Measurements from ENCODE around the gene SPAG6. TPM values are rescaled to one million over a fixed set of nuclear protein-coding genes. Genes with fewer than 3 reads are reported as not detected.

SPAG6 gene
- total RNA-seq (2022) (not detected in 2 replicates), Bru-seq, nascent RNA (percentile 4 among the genes with signal in this experiment), BruChase-seq, experiment 1, labeled RNA remaining after a 6-hour chase (percentile 24 among the genes with signal in this experiment), BruChase-seq, experiment 2, labeled RNA remaining after a 2-hour chase (percentile 11 among the genes with signal in this experiment)
- long read RNA-seq, partial matches to known transcripts, result 0 of 1 reads
- long read RNA-seq, other reads (novel, unspliced or antisense), result 1 of 1 reads

DNA sequence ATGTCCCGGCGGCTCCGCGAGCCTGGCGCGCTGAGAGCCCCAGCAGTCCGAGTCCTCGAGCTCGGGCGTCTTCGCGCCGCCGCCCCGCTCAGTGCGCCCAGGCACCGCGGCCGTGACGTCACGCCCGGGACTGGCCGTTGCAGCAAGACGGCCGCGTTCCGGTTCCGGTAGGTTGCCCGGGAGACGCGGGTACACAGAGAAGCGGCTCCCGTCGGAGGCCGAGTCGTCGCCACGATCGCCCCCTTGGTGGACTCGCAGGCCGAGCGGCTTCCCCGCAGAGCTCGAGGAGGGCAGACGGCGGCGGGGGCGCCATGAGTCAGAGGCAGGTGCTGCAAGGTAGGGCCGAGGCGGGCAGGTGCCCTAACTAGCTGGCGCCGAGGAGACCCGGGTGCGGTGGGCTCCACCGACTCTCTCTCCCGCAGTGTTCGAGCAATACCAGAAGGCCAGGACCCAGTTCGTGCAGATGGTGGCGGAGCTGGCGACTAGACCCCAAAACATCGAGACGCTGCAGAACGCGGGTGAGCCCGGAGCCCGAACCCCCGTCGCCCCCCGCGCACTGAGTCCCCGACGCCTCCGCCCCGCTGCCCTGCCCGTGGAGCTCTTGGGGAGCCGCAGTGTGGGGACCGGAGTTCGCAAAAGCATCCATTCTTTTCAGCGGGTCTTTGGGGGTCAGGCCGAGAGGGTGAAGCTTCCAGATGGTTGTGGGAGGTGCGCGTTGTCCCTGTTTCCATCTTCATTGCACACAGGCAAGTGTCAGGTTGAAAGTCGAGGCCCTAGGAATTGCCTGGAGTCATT is at the start of gene SPAG6:
SPAG6 (plus strand) TSS at position 196 of the 795 bp plus-strand sequence; CDS start at position 312, 116 bp downstream.
- intact Hi-C loops (cut with micrococcal nuclease; ENCODE audit: unreplicated experiment), result no loop called here
- CTCF ChIA-PET, result no interaction called here
- no TSS peak for BruUV-seq (replicated peaks)
- Mint-ChIP-seq H3K36me3 (ENCODE audit: insufficient read depth, unreplicated experiment) (peaks cover 7% of the 10 kb centered on the region), H3K4me3 (ENCODE audit: low read depth, unreplicated experiment) (no peak within 1 kb of the TSS), H3K27me3 (ENCODE audit: unreplicated experiment) (peaks cover 59% of the 10 kb centered on the region), H3K9me3 (ENCODE audit: low read depth, unreplicated experiment) (no peaks in the 10 kb centered on the region), H3K4me1 (ENCODE audit: low read depth, unreplicated experiment) (no peaks in the 10 kb centered on the region), H3K27ac (ENCODE audit: unreplicated experiment) (no peak within 1 kb of the TSS)
- no peak for DNase-seq
- TF ChIP-seq, protein P1, sequence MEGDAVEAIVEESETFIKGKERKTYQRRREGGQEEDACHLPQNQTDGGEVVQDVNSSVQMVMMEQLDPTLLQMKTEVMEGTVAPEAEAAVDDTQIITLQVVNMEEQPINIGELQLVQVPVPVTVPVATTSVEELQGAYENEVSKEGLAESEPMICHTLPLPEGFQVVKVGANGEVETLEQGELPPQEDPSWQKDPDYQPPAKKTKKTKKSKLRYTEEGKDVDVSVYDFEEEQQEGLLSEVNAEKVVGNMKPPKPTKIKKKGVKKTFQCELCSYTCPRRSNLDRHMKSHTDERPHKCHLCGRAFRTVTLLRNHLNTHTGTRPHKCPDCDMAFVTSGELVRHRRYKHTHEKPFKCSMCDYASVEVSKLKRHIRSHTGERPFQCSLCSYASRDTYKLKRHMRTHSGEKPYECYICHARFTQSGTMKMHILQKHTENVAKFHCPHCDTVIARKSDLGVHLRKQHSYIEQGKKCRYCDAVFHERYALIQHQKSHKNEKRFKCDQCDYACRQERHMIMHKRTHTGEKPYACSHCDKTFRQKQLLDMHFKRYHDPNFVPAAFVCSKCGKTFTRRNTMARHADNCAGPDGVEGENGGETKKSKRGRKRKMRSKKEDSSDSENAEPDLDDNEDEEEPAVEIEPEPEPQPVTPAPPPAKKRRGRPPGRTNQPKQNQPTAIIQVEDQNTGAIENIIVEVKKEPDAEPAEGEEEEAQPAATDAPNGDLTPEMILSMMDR (IDR thresholded peaks at IDR 0.05; ENCODE audit: unreplicated experiment), result no peak

DNA sequence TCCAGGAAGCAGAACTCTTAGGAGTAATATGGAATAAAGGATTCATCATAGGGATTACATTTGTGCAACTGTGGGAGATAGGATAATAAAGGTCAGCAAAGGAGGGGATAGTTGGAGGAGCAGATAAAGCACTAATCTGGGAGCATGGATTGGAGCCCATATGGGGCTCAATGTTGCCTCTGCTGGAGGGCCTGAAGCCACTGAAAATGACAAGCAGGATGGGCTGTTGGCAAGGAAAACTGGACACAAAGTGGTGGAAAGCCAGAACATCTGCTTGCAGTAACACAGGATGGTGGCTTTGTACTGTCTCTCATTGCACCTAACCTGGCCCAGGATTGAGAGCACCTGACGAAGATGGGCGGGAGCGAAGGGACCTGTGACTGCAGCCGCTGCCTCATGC is 44.1 kb upstream of the SPAG6 start:
- CTCF ChIA-PET, result no interaction called here

DNA sequence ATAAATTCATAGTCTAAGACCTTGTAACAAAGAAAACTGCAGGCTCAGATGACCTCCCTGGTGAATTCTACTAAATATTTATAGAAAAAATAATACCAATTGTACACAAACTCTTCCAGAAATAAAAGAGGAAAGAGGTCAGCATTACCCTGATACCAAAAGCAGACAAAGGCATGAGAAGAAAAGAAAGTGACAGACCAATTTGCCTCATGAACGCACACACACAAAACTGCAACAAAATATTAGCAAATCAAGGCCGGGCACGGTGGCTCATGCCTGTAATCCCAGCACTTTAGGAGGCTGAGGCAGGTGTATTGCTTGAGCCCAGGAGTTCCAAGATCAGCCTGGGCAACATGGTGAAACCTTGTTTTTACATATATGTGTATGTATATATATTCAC is 41.8 kb upstream of the SPAG6 start:
- no peaks in the 10 kb centered on the region for H3K4me1 Mint-ChIP-seq (ENCODE audit: low read depth, unreplicated experiment)
- no peak overlapping the region for H3K4me3 Mint-ChIP-seq (ENCODE audit: low read depth, unreplicated experiment)
- no peak for DNase-seq
- no peaks in the 10 kb centered on the region for H3K9me3 Mint-ChIP-seq (ENCODE audit: low read depth, unreplicated experiment)
- no peaks in the 10 kb centered on the region for H3K27me3 Mint-ChIP-seq (ENCODE audit: unreplicated experiment)
- BruUV-seq (replicated peaks), result no TSS peak
- no peak overlapping the region for H3K27ac Mint-ChIP-seq (ENCODE audit: unreplicated experiment)
- intact Hi-C loops (cut with micrococcal nuclease; ENCODE audit: unreplicated experiment), result no loop called here
- CTCF ChIA-PET, result no interaction called here
- TF ChIP-seq, protein P1 (IDR thresholded peaks at IDR 0.05; ENCODE audit: unreplicated experiment), result no peak
- H3K36me3 Mint-ChIP-seq (ENCODE audit: insufficient read depth, unreplicated experiment), result no peaks in the 10 kb centered on the region

More for the DNA sequence above, 44.1 kb upstream of the SPAG6 start:
- no peak overlapping the region for H3K4me3 Mint-ChIP-seq (ENCODE audit: low read depth, unreplicated experiment)
- TF ChIP-seq, protein P1 (IDR thresholded peaks at IDR 0.05; ENCODE audit: unreplicated experiment), result no peak
- no peaks in the 10 kb centered on the region for H3K9me3 Mint-ChIP-seq (ENCODE audit: low read depth, unreplicated experiment)
- intact Hi-C loops (cut with micrococcal nuclease; ENCODE audit: unreplicated experiment), result no loop called here
- DNase-seq, result no peak
- H3K27ac Mint-ChIP-seq (ENCODE audit: unreplicated experiment), result no peak overlapping the region
- H3K27me3 Mint-ChIP-seq (ENCODE audit: unreplicated experiment), result no peaks in the 10 kb centered on the region
- no peaks in the 10 kb centered on the region for H3K4me1 Mint-ChIP-seq (ENCODE audit: low read depth, unreplicated experiment)
- no TSS peak for BruUV-seq (replicated peaks)
- H3K36me3 Mint-ChIP-seq (ENCODE audit: insufficient read depth, unreplicated experiment), result no peaks in the 10 kb centered on the region

DNA sequence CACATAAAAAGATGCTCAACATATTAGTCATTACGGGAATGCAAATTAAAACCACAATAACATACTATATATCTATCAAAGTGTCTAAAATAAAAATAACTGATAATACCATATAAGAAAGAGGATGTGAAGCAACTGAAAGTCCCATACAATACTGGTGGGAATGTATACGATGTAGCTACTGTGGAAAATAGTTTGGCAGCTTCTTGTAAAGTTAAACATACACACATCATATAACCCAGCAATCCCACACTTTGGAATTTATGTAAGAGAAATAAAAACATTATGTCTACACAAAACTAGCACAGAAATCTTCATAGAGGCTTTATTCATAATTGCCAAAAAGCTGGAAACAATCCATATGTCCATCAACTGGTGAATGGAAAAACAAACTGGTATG is 39.6 kb upstream of the SPAG6 start:
- BruUV-seq (replicated peaks), result no TSS peak
- Mint-ChIP-seq H3K4me3 (ENCODE audit: low read depth, unreplicated experiment) (no peak overlapping the region), H3K4me1 (ENCODE audit: low read depth, unreplicated experiment) (no peaks in the 10 kb centered on the region), H3K36me3 (ENCODE audit: insufficient read depth, unreplicated experiment) (no peaks in the 10 kb centered on the region), H3K9me3 (ENCODE audit: low read depth, unreplicated experiment) (no peaks in the 10 kb centered on the region), H3K27me3 (ENCODE audit: unreplicated experiment) (no peaks in the 10 kb centered on the region), H3K27ac (ENCODE audit: unreplicated experiment) (no peak overlapping the region)
- TF ChIP-seq, protein P1 (IDR thresholded peaks at IDR 0.05; ENCODE audit: unreplicated experiment), result no peak
- DNase-seq, result no peak
- intact Hi-C loops (cut with micrococcal nuclease; ENCODE audit: unreplicated experiment), result no loop called here
- CTCF ChIA-PET, result no interaction called here

All from Calu3 (cell line).